Endometrial microvascular endothelial cells (primary cell): Measurements from ENCODE around the gene PPM1H. TPM values are rescaled to one million over a fixed set of nuclear protein-coding genes. Genes with fewer than 3 reads are reported as not detected.
"Not testable (repeated sequence)": the region's sequence is repeated elsewhere in the genome, so short reads cannot be mapped to it uniquely, and the experiment has no call there.

Experiments
- in situ Hi-C: cut with HindIII; loops from 2 replicates; pipeline ENCODE4 v1.10.0; 2017; ENCODE audit warnings: low sequenced_read_pairs, low pct_unique_long_range_greater_than_20kb; ENCODE audit errors: inconsistent ontology term
- total RNA-seq: library from RNA; depleted of rRNA; stranded (reverse); fragments of >200 nt; gene quantifications from one replicate; pipeline ENCODE4 v1.2.3, GENCODE V29; 2015; ENCODE audit errors: inconsistent ontology term

The PPM1H gene
- total RNA-seq, 1 donor from 2014 or later, result 2.0 TPM

- in situ Hi-C loops, result no loop called here
These were observed 121.7 kb downstream of the PPM1H start for GRCh38 chr12:62813031-62813829.

GRCh38 chr12:62811481-62811880 is 123.5 kb downstream of the PPM1H start:
- in situ Hi-C loops, result not testable (repeated sequence)

- in situ Hi-C loops, result no loop called here
These were observed 126.6 kb downstream of the PPM1H start for GRCh38 chr12:62808166-62808879.

GRCh38 chr12:62806893-62807292 is 128.1 kb downstream of the PPM1H start:
- in situ Hi-C loops, result no loop called here

GRCh38 chr12:62806244-62806836 is 128.6 kb downstream of the PPM1H start:
- in situ Hi-C loops, result no loop called here

- in situ Hi-C loops, result no loop called here
These were observed 129.4 kb downstream of the PPM1H start for GRCh38 chr12:62805517-62805916.

- in situ Hi-C loops, result no loop called here
These were observed 131.2 kb downstream of the PPM1H start for GRCh38 chr12:62803756-62804155.

GRCh38 chr12:62802984-62803383 is 132.0 kb downstream of the PPM1H start:
- in situ Hi-C loops, result no loop called here

- in situ Hi-C loops, result no loop called here
These were observed 132.6 kb downstream of the PPM1H start for GRCh38 chr12:62802321-62802720.

GRCh38 chr12:62801796-62802195 is 133.2 kb downstream of the PPM1H start:
- in situ Hi-C loops, result no loop called here

GRCh38 chr12:62800707-62801400 is 134.1 kb downstream of the PPM1H start:
- in situ Hi-C loops, result no loop called here

GRCh38 chr12:62799766-62800406 is 135.1 kb downstream of the PPM1H start:
- in situ Hi-C loops, result loop anchor here (25.0 kb wide), 2 partner anchors 188 to 363 kb away; no protein-coding TSS in a partner anchor

- in situ Hi-C loops, result loop anchor here (25.0 kb wide), 2 partner anchors 187 to 362 kb away; no protein-coding TSS in a partner anchor
These were observed 135.7 kb downstream of the PPM1H start for GRCh38 chr12:62799126-62799736.

GRCh38 chr12:62794218-62794583 is 140.7 kb downstream of the PPM1H start:
- in situ Hi-C loops, result loop anchor here (25.0 kb wide), 2 partner anchors 182 to 357 kb away; no protein-coding TSS in a partner anchor

- in situ Hi-C loops, result loop anchor here (25.0 kb wide), 2 partner anchors 181 to 356 kb away; no protein-coding TSS in a partner anchor
These were observed 141.4 kb downstream of the PPM1H start for GRCh38 chr12:62793256-62794217.

- in situ Hi-C loops, result loop anchor here (25.0 kb wide), 2 partner anchors 180 to 355 kb away; no protein-coding TSS in a partner anchor
These were observed 142.6 kb downstream of the PPM1H start for GRCh38 chr12:62792236-62792870.

GRCh38 chr12:62789851-62790250 is 145.1 kb downstream of the PPM1H start:
- in situ Hi-C loops, result loop anchor here (25.0 kb wide), 2 partner anchors 178 to 353 kb away; no protein-coding TSS in a partner anchor
